Retinal pigment epithelial cell (primary cell): ENCODE data around the gene IFIT1B.

Experiments
- DNase-seq: peaks from one replicate; pipeline ENCODE4 v3.0.0-alpha.2; 2010; ENCODE audit warnings: low read depth
- H3K4me3 ChIP-seq: 2 replicates; pipeline ENCODE4 v1.5.1; 2011; ENCODE audit warnings: mild to moderate bottlenecking, low read length, control low read depth, moderate library complexity
- CTCF ChIP-seq: conservative IDR thresholded peaks from 2 replicates; pipeline ENCODE4 v1.5.1; 2011; ENCODE audit warnings: low read depth, low read length, control low read depth, inconsistent platforms

Gene IFIT1B

DNA sequence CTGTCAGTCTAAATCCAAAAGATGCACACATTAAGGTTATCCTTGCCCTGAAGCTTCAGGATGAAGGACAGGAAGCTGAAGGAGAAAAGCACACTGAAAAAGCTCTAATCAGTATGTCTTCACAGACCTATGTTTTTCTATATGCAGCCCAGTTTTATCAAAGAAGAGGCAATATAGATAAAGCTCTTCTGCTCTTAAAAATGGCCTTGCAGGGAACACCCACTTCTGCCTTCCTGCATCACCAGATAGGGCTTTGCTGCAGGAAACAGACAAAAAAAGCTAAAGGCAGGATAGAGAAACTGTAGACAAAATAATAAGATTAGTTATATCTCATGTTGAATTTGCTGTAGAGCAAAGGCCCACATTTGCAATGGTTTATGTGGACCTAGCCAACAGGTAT is 14.9 kb upstream of the IFIT1B start:
- H3K4me3 ChIP-seq, result no peak overlapping the region
- DNase-seq, result no peak
- no peak for TF ChIP-seq CTCF

DNA sequence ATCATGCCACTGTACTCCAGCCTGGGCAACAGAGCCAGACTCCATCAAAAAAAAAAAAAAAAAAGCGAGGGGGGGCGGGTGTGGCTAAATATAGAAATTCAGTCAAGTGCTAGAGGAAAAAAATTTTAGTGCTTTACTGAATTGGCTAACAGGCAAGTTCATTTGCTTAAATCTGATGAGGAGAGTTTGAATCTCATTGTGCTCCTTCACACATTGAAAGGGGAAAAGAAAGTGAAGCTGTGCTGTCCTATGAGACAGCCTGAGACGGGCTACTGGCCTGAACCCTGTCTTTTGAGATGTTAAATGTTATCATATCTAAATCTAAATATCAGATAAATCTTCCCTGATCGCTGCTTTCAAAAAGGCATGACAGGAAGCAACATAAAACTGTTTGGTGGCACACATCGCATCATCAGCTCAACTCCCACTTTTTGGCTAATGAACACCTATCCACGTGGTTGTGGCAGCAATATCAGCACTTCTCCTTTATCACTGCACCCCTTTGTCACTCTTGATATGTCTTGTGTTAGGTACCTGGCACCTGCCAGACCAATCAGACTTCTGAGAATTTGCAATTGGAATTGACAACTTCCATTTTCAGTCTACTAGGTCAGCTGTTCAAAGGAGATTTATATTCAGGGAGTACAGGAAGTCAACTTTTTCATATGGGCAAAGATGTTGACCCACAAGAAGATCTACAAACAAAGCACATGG is 14.0 kb upstream of the IFIT1B start:
- no peak for TF ChIP-seq CTCF
- DNase-seq, result no peak
- no peak overlapping the region for H3K4me3 ChIP-seq

DNA sequence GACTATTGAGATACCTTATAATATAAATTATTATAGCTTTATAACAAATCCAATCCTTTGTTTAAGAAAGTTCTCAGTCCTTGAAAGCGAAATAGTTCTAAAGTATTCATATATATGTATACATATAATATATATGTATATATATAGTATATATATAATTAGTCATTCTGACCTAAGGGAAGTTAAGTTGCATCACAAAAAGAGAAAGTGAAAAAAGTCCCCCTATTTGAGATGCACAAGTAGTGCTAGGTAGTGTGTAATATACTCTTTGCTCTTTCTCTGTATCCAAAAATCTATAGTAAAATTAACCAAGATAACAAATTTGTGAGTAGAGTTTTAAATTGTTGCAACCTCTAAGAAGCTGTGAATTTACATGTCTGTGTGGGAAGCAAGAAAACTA is 13.3 kb upstream of the IFIT1B start:
- no peak for TF ChIP-seq CTCF
- no peak for DNase-seq
- no peak overlapping the region for H3K4me3 ChIP-seq

DNA sequence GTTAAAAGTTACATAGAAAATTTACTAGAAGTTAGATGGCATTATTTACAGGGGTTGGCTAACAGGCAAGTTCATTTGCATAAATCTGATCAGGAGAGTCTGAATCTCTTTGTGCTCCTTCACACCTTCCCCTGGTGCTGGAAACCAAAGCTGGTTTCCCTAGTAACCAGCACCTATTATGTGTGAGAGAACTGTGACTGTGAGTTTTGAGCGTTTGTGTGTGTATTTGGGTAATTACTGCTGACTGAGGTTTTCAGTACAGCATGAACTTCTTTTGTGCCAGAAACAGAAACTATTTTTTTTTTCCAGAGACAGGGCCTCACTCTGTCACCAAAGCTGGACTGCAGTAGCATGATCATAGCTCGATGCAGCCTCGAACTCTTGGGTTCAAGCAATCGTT is 10.3 kb upstream of the IFIT1B start:
- no peak for TF ChIP-seq CTCF
- no peak for DNase-seq
- H3K4me3 ChIP-seq, result no peak overlapping the region

- DNase-seq, result no peak
- H3K4me3 ChIP-seq, result no peak overlapping the region
- TF ChIP-seq CTCF, result no peak
These were observed 9.7 kb upstream of the IFIT1B start for GRCh38 chr10:89368129-89368528.

- no peak for DNase-seq
- peak; percentile 65 for TF ChIP-seq CTCF
- no peak overlapping the region for H3K4me3 ChIP-seq
These were observed 8.4 kb upstream of the IFIT1B start for GRCh38 chr10:89369156-89370105.
